IPS-18c (cell line): ENCODE data around the gene MAP1LC3B.
A peak's percentile ranks its signal among the peaks of the same experiment; 100 is the strongest.

Source experiments
- H3K4me3 ChIP-seq: 2 replicates; pipeline ENCODE4 v1.7.0; 2013; ENCODE audit warnings: low read depth, mild to moderate bottlenecking, low read length, moderate library complexity; ENCODE audit not compliant: insufficient read depth
- H3K9me3 ChIP-seq: one replicate; pipeline ENCODE4 v1.6.1; 2013; ENCODE audit warnings: mild to moderate bottlenecking, low read length, moderate library complexity; ENCODE audit not compliant: control insufficient read depth, insufficient read depth

Gene MAP1LC3B

DNA sequence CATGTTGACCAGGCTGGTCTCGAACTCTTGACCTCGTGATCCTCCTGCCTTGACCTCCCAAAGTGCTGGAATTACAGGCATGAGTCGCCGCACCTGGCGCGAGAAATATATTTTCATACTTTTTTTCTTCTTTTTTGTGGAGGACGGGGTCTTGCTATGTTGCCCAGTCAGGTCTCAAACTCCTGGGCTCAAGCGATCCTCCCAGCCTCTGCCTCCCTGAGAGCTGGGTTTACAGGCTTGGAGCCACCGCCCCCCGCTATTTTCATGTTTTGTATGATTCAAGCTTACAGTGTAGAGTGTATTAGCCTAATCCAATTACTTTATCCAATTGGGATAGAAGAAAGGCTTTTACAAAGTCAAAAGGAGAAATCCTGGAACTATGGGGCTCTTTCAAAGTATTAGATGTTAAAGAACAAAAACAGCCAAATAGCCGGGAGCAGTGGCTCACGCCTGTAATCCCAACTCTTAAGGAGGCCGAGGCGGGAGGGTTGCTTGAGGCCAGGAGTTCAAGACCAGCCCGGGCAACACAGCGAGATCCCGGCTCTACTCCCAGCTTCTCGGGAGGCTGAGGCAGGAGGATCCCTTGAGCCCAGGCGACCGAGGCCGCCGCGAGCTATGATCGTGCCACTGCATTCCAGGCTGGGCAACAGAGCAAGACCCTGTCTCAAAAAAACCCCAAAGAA, 1.4 kb upstream of the MAP1LC3B start:
- H3K4me3 ChIP-seq = peak overlapping the region; percentile 88; the same call in 1 of the 2 replicates

DNA sequence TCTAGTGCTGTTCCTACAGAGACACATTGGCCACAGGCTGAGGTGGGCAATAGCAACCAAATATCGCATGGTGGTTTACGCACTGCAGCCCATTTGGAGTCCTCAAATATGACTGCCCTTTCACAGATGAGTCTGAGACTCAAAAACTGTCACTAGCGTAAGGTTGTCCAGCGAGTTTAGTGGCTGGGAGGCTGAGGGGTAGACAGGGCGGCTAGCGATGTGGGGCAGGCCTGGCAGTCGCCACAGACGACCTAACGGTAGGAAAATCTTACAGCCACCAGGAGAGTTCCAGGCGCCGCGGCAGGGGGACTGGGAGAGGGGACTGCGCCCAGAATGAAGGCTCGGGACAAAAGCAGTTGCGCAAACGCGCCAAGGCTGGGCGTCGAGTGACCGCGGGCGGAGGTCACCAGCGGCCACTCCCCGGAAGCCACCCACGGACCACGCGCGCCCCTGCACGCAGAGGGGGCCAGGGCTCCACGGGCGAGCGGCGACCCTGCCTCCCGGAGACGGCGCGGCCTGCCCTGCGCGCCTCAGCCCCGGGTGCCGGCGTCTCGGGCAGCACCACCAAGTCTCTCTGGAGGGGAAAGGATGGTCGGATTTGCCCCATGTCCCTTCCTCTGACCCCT, 699 bp upstream of the MAP1LC3B start:
- peaks cover 2% of the 10 kb centered on the region for H3K9me3 ChIP-seq
- peak overlapping the region; percentile 88 for H3K4me3 ChIP-seq

More for the DNA sequence above, 1.4 kb upstream of the MAP1LC3B start:
- peaks cover 2% of the 10 kb centered on the region for H3K9me3 ChIP-seq

DNA sequence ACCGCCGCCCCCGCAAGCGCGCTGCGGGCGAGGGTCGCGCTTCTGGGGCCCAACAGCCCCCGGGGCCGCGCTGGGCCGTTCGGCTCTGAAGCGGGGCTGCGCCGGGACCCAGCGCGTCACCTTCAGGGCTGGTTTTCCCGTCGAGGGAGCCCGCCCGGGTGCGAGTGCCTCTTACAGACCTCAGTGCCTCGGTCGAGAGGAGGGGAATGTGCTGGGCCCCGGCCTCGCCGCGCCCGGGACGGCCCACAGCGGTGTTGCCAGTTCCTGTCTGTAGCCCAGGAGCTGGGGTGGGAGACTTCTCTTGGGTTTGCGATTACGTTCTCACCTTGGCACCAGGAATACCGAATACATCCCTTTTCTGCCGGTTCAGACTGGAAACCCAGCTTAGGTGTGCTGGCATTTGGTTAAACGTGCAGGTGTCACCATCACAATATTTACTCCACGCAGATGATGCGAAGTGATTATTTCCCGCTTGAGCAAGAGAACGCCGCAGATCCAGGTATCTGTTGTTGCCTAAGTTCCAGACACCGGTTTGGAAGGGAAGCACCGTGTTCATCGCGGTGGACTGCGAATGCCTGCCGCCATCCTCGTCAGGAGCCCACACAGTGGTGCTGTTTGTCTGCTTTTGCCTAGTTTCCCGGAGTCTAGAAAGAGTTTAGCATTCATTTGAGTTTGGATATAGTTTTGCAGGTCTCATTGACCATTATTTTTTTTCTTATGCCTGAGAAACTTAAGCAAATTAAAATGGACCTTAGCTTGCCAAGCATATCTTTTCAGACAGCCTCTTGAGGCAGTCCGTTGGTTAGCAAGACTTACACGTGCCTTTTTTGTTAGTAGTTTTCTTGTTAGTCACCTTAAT, 914 bp downstream of the MAP1LC3B start:
- Histone ChIP-seq H3K4me3 (peak overlapping the region; percentile 76), H3K9me3 (peaks cover 2% of the 10 kb centered on the region)

DNA sequence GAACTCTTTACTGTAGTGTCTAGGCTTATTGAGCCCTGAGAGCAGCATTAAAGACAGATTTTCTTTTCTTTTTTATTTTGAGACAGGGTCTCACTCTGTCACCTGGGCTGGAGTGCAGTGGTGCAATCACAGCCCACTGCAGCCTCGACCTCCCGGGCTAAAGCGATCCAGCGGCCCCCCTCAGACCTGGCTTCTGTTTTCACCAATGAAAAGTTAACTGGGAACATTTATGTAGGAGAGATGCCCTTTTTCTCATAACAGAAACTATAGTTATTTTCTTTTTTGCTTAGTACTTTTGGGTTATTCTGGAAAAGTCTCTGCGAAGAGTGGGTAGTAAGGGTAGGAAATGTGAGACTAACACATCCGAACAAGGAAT, 1.5 kb downstream of the MAP1LC3B start:
- peaks cover 2% of the 10 kb centered on the region for H3K9me3 ChIP-seq
- H3K4me3 ChIP-seq = peak overlapping the region; percentile 76; the same call in 1 of the 2 replicates

DNA sequence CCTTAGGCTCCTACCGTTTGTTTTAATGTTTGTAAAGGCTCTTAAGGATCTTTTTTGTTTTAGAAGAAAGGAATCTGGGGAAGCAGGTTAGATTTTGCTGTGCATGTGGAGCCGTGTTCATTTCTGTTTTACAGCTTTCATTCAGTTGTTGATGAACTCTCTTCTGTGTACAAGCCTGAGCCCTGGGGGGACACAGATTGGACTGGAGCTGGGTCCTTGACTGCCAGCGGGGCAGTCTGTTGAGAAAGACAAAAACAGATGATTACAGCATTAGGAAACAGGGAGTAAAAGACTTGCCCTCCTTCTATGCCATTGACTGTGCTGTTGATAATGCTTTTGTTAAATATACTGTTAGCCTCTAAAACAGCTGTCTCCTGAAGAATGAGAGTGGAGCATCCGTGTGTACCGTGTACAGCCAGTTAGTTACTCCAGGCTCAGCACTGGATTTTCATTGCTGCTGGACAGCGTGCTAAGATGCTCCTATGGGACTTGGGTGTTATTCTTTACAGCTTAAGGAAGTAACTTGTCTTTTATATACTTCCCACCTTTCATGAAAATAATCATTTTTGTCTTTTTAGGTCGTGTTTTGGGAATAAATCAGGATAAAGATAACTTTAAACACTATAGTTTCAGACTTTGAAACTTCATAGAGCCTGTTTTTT, 3.2 kb downstream of the MAP1LC3B start:
- no peak overlapping the region for H3K4me3 ChIP-seq
- H3K9me3 ChIP-seq = peaks cover 2% of the 10 kb centered on the region

DNA sequence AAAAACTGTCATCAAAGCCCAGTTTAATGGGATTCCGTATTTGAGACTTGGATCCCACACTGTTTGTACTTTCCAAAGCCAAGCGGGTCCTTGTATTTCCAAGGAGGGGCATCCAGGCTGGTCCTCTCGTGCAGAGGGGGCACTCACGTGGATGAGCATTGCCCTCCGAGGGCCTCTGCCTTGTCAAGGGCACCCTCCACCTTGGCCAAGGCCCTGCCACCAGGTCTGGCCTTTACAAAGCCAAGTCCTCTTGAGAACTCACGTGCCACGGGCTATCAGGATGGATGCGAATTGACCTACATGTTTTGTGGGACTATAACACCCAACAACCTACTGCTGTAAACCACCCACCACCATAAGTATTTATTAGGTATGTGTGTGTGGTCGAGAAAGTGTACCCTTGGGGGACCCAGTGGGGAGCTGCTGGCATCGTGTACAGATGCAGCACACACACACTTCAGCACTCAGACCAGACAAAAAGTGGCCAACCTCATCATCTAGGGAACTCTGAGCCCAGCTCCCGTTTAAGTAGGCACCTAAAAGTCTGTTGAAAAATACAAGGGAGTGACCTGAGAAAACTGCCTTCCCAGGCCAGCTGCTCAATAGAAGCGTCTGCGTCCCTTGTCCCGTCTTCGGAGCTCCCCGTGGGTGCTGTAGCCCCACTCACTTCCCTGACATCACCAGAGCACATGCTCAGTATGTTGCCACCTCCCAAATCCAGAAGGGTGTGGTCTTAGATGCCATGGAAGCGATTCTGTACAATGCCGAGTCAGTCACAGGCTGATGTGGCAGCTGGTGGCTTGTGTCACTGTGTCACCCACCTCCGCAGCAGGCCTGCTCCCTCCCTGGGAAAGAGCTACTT, 12.9 kb downstream of the MAP1LC3B start:
- H3K4me3 ChIP-seq = no peak overlapping the region
- no peaks in the 10 kb centered on the region for H3K9me3 ChIP-seq

DNA sequence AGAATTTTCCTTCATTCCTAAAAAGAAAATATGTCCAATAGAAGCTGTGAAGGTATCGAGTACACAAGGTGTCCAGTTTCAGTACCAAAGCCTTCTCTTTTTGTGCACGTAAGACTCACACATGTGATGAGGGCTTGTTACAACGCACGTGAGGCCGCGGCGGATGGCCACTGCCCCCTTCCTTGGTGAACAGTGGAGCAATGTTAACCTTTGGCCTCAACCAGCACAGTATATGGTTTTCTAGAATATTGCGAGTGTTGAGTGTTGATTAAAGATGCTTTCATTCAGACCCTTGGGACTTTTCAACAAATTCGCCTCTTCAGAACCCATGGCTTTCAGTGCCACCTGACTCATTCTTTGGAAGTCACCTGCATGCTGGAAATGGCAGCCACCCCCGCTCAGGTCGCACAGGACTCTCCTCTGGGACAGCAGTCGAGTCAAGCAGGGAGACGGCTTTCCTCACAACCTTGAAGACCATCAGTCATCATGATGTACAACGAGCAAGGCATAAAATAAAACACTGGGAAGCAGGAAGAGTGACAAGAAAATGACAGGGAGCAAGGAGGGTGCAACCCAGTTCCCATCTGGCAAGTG, 14.5 kb downstream of the MAP1LC3B start:
- Histone ChIP-seq H3K9me3 (no peaks in the 10 kb centered on the region), H3K4me3 (no peak overlapping the region)

DNA sequence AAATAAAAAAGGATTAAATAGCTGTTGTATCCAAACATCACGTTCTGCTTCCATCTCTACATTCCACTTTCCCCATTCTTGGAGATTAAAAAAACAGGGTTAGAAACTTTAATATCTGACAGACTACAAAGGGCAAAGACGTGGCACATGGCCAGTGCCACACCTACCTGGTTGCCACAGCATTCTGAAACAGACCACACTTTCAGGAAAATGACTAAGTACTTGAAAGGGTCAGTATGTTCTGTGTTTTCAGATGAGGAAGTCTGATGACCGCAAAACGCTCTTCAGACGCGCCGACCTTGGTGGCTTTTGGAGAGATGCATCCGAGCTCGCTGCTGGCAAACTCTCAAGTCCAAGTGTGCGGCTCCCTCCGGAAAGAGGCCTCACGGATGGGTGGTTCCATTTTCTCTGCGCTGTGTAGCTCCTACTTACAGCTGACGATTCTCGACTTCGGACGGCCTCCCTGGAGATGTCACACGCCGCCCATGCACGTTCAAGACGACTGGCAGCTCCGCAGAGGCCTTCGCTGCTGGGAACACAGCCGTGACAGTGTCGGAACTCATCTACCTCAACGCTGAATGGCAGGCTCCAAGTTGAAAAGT, 15.5 kb downstream of the MAP1LC3B start:
- H3K9me3 ChIP-seq = no peaks in the 10 kb centered on the region
- no peak overlapping the region for H3K4me3 ChIP-seq

DNA sequence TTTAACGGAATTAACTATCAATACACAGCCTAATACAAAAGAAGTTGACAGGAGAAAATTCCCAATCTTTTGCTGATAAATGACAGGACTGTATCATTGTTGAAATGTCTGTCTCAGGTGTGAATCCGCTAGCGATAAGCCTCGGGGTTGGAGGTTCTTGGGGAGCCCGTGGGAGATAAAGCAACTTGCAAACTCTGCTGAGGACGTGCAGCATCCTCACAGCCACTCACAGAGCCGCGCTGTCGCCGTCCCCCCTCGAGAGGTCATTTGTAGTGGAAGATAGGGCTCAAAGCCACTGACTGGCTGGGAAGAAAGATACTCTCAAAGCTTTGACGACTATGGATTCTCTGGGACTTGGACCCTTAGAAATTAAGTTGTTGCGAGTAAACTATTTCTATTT, 17.0 kb downstream of the MAP1LC3B start:
- Histone ChIP-seq H3K9me3 (no peaks in the 10 kb centered on the region), H3K4me3 (no peak overlapping the region)

DNA sequence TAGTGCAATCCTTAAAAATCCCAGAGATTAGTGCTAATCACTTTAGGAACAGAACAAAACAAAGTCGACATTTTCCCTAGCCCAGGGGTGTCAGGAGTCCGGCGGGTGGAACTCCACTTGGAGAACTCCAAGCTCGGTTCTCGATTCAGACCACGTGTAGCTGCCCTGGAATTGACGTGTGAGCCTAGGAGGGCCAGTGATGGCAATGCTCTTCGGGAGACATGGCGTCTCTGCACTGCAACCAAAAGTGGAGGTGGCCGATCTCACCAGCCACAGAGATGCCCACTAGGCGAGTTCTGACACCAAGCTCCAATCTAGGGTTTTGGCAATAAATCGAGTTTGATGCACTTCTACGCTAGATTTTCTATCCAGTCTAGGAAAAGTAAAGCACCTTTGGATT, 17.6 kb downstream of the MAP1LC3B start:
- H3K9me3 ChIP-seq = no peaks in the 10 kb centered on the region
- no peak overlapping the region for H3K4me3 ChIP-seq

DNA sequence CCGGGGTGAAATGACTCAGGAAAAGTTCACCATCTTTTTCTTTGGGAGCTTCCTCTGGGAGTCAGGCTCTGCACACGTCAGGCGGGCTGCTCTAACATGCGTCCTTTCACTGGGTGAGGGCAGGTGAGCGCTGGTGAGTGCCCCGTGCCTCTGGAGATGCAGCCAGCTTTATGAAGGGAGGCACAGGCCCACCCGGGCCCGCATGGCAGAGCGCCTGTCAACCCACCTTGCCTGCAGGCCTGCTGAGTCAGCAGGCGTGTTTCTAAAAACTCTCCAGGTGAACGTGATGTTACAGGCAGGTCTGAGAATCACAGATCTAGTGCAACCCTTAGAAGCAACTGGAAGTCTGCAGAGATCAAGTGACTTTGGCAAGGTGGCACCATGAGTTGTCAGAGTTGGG, 18.4 kb downstream of the MAP1LC3B start:
- no peak overlapping the region for H3K4me3 ChIP-seq

DNA sequence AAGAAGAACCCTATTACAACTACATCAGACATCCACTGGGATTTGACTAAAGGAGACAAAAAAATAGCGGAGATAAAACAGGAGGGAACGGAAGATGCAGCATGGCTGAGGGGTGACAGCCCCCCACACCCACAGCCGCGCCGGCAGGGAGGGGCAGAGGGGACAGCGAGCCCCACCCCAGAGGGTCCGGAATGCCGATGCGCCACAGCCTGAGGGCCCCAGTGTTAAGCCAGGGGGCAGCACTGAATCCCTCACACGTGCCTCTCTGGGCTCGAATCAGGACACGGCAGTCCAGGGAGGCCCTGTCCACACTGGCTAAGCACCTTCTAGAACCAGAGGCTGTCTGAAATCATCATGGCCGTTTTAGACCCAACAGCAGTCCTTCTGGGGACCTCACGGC, 18.8 kb downstream of the MAP1LC3B start:
- H3K4me3 ChIP-seq = no peak overlapping the region
- H3K9me3 ChIP-seq = no peaks in the 10 kb centered on the region

More for the DNA sequence above, 18.4 kb downstream of the MAP1LC3B start:
- no peaks in the 10 kb centered on the region for H3K9me3 ChIP-seq

DNA sequence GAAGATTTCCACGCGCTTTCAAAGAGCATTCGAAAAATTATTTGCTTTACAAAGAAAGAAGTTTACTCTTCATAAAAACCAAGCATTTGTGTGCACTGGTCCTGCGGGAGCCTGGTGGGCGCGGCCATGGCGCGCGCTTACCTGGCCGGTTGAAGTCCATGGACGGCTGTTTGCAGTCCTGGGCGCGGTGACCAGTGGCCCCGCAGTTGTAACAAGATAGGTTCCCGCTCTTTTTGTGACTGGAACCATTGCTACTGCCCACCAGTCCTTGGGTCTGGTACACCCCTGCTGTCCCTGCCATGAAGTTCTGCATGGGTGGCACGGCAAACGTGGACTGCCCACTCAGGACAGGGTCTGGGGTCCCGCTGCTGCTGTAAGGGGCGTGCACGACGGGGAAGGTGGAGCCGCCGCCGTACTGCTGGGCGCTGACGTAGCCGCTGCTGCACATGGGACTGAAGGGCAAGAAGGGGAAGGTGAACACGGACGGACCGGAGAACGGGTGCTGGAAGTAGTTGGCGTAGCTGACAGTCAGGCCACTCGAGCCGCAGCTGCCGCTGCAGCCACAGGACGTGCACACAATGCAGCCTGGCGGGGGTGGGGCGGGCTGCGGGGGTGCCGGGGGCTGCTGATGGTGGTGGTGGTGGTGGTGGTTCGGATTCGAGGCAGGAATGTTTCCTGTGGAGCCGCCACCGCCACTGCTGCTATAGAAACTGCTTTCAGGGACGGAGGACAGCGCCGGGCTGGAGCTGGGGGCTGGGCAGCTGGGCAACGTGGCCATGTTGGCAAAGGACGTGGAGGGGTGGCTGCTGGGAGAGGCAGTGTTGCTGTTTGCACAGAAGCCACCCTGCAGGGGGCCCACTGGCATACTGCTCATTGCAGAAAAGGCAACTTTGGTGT, 19.5 kb downstream of the MAP1LC3B start:
- no peak overlapping the region for H3K4me3 ChIP-seq
- H3K9me3 ChIP-seq = no peaks in the 10 kb centered on the region

DNA sequence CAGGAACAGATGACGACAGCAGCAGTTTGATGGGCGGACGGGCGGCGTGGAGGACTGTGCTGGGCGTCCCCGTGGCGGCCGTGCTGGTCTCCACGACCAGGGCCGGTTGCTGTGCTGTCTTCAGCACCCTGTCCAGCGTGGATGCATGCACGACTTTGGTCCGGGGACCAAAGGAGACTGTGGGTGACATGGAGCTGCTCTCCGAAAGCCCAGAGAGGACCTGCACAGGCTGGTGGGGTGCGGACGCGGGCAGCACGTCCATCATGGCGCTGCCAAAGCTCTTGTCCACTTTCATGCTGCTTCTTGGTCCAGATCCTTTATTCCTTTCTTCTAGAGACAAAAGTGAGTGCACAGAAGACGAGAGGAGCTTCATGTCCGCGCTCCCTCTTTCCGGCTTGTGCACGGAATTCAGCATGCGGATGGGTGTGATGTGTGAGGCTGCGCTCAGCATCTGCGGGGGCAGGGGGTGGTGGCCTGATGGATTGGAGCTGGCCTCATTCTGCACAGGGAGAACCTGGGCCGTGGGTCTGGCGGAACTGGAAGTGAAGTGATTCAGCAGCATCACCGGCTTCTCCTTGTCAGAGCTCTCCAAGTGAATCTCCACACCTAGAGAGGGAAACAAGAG, 20.3 kb downstream of the MAP1LC3B start:
- H3K4me3 ChIP-seq = no peak overlapping the region

DNA sequence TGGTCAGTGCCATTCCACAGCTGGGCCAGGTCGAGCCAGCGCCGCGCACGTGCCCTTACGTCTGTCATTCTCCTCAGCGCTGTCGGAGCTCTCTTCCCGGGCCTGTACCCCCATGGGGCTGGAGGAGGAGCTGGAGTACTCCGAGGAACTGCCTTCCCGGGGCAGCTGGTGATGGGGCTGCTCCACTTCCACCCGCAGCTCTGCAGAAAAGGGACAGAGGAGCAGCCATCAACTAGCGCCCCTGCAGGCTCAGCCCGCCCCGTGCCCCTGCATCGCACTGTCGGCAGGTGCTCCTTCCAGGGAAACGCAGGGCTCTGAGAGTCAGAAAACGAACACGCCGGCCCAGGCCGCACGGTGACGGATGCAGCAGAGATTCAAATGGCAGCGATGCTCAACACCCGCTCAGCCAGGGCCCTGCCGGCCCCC, 20.9 kb downstream of the MAP1LC3B start:
- Histone ChIP-seq H3K9me3 (no peaks in the 10 kb centered on the region), H3K4me3 (no peak overlapping the region)

More for the DNA sequence above, 20.3 kb downstream of the MAP1LC3B start:
- no peaks in the 10 kb centered on the region for H3K9me3 ChIP-seq
